GM21737 (cell line): ENCODE data around the gene AQP7.
"Not testable (repeated sequence)": the region's sequence is repeated elsewhere in the genome, so short reads cannot be mapped to it uniquely, and the experiment has no call there.

Experiments
- ATAC-seq: cut with Tn5 transposase; IDR thresholded peaks from one replicate; pipeline ENCODE4 v1.9.1; 2021; ENCODE audit warnings: mild to moderate bottlenecking, moderate library complexity; ENCODE audit not compliant: unreplicated experiment

AQP7 gene

GRCh38 chr9:33402371-33402770, at the start of gene AQP7:
Gene AQP7, minus strand, starts transcription at chr9:33402568. Its CDS starts 1,306 bp downstream, at chr9:33401262.
- ATAC-seq, result not testable (repeated sequence)

- no peak for ATAC-seq
Measured at GRCh38 chr9:33450621-33451146, 48.3 kb upstream of the AQP7 start.

DNA sequence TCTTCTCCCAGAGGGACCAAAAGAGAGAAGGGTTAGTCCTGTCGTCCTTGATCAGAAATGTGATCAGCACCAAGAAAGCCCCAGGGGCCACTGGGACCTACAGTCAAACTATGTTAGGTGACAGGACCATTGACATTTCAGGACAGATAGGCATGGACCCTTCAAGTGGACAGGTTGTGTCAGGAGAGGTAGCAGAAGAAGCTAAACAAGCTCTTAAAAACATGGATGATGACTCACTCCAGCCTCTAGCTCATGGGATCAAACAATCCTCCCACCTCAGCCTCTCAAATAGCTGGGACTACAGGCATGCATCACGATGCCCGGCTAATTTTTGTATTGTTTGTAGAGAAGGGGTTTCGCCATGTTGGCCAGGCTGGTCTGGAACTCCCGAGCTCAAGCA, 47.3 kb upstream of the AQP7 start:
- ATAC-seq, result no peak

DNA sequence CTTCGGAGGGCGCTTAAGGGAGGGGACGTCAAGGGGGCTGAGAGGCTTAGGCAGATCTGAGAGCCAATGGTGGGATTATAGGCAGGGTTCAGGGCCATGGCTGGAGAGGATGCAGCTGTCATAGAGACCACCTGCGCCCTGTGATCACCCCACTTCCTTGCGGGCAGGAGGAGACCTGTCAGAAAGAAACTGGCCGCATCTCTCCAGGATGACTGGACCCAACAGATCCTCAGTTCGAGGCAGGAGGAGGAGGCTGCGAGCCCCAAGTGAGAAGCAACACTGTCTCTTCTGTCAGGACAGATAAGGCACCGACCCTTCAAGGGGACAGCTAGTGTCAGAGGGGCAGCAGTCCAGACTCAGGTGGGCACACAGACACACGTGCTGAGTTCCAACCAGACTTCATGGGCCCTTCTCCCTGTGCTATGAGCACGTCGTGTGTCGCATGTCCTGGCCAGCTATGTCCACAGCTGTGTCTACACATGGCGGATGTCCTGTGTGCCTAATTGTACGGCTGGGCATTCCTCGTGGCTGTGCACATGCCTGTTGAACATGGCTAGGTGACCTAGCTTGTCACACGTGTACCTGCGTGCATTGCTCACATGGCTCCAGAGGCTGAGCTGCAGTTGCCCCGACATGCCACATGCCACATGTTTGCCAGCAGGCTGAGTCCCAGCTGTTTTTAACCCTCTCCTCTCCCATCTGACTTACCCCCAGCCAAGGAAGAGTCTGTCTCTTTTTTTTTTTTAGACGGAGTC, 45.6 kb upstream of the AQP7 start:
- ATAC-seq, result no peak

- no peak for ATAC-seq
Measured at GRCh38 chr9:33446946-33447798, 44.8 kb upstream of the AQP7 start, which contains the start of gene AQP3. Gene AQP3, minus strand, starts transcription at chr9:33447593. Its CDS starts 63 bp downstream, at chr9:33447530.

GRCh38 chr9:33446240-33446945, 44.0 kb upstream of the AQP7 start:
- peak; percentile 85 for ATAC-seq

DNA sequence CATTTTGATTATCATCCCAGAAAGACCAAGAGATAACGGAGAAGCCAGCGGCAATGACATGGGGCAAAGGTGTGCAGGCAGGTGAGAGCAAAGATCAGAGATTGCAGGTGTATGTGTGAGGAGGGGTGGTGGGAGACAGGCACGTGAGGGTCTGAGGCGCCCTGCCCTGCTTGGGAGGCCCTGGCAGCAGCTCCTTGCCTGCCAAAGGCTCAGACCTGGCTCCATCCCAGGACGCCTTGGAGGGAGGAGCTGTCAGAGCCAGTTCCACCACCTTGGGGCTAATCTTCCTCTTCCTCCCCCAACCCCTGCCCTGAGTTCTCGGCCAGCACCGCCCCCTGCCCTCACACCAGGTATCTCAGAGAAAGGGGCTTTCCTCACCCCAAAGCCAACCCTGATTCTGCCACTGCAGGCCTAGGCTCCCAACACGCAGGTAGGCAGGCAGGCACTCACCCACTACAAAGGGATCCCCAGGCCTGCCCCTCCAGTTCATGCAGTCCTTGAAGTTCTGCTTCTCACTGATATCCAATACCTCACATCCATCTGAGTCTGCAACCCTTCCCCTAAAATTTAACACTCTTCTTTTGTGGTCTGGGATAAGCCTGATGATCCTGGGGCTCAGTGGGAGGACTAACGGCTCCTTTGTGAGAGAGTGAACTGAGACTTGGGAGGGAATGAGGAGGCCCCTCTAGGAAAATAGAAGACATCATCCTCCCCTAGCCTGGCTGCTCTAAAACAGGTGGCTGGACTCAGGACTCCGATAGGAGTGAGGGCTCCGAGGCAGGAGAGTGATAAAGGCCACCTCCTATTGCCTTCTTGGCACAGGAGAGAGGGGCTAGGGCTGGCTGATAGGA, 43.2 kb upstream of the AQP7 start:
- peak; percentile 2 for ATAC-seq

DNA sequence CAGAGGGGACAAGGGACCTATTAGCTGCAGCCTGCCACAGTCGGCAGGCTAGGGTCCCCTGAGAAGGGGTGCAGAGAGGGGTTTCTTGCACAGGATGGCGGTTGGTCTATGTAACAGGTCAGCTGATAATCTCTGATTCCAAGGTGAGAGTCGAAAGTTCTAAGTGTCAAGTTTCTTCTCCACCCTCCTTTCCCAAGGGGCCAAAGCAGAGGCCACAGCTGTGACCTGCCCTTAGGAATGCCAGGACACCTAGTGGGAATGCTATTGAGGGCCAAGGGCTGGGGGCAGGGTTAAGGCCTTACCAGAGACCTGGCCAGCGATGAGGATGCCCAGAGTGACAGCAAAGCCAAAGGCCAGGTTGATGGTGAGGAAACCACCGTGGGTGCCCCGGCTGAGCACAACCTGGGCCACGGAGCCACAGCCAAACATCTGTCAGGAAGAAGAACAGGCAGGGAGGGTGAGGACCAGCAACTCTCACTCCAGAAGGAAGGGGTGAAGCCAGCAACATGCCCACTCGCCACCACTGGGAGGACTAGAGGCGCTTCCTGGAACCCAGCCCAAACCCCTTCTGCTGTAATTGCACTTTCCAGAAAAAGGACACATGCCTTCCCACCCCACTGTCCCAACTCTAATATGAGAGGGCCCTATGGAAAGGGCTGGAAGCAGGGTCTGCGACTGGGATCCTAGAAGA, 41.2 kb upstream of the AQP7 start:
- no peak for ATAC-seq

GRCh38 chr9:33443047-33443446, 40.7 kb upstream of the AQP7 start:
- ATAC-seq, result no peak

DNA sequence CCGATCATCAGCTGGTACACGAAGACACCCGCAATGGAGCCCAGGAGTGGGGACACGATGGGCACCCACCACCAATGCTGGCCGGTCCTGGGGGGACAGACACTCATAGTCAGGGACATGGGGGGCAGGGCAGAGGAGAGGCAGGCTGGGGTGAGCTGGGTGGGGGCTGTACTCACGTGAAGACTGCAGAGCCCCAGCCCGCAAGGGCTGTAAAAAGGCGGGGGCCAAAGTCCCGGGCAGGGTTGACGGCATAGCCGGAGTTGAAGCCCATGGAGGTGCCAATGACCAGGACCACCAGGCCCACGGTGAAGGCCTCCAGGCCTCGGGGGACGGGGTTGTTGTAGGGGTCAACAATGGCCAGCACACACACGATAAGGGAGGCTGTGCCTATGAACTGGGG, 39.8 kb upstream of the AQP7 start:
- ATAC-seq, result no peak

DNA sequence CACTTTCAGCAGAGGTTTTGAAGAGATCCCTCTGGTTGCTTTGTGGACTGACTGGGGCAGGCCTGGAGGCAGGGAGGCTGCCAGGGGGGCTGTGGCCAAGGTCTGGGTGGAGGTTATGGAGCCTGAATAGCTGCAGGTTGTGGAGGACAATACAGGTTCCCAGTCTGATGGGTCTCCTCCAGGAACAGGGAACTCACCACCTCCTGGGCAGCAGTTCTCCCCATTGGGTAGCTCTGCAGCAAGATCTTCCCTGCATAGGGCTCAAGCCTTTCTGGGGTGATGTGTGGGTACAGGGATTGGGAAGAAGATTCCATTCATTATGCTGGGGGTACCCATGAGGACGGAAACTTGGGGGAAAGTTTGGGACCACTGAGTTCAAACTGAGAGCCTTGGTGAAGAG, 38.2 kb upstream of the AQP7 start:
- no peak for ATAC-seq

DNA sequence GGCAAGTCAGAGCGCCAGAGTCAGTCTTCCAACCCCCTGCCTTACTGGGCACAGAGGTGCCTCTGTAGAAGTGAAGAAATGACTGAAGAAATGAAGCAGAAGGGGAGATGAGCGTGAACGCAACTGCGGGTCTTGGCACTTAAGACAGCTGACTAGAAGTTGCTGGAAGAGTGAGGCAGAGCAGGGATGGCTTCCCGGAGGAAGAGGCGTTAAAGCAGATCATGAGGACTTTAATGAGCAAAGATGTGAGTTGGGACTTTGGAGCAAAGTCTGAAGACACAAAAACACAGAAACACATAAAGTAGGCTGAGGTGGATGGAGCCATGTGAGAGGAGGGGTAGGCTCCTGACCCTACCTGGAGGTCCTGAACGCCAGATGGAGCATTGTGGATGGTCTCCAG, 37.8 kb upstream of the AQP7 start:
- no peak for ATAC-seq

DNA sequence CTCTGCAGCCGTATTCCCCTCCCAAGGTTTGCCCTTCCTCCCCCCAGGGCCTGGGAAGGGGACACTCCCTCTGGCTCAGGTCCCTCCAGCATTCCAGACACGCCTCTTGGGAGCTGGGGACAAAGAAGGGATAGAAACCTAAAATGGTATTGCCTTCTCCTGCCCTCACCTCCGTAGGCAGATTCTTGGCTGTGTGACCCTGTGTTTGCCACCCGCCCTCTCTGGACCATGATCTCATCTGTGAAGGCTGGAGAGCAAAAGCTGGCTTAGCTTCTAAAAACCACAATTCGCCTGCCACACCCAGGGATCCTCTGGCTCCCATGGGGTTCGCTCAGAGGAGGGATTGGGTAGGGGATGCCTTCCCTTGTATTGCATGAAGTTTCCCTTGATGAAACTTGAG, 37.4 kb upstream of the AQP7 start:
- no peak for ATAC-seq

DNA sequence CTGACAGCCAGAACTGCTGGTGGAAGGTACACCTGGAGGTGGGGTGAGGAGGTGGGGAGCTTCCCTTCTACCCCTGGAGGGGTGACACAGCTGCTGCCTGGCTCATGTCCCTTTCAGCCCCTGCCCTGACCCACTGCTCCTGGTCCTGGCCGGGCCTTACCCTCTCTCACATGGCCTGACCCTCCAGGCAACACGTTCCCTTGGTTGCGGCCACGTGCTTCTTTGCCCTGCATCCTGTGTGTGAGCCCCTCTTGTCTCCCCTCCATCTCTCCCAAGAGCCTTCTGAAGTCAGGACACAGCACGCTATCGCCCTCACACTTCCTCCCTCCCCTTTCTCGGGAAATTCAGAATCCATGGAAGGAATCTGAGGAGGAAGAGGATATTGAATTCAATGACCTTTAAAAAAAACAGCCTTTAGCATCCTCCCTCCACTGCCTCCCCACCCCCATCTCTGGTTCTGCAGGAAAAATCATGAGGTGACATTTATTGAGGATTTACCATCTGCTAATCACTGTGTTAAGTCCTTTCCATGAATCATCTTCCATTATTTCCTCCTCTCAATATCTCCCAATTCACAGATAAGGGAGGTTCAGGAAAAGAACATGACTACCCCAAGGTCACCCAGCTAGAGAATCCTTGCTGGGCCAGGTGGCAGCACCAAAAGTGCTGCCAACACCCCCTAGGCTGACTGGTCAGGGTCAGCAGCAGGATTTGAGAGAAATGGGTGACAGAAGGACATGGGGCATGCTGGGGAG, 36.7 kb upstream of the AQP7 start:
- no peak for ATAC-seq

DNA sequence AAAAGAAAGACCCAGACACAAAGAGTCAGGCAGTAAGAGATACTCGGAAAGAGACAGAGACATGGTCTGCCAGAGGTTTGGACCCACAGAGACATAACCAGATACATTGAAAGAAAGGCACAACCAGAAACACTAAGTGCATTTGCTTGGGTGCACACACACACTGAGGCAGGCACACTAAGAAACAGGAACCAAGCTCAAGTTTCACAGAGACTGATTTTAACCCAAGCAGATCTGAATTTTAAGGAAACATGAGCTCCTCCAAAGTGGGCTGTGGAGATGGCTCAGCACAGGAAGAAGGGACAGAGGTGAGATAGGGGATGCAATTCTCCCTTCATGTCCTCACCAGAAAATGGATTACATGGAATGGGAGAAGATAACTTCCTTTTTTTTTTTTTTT, 35.5 kb upstream of the AQP7 start:
- no peak for ATAC-seq

GRCh38 chr9:33437205-33437604, 34.8 kb upstream of the AQP7 start:
- no peak for ATAC-seq

- no peak for ATAC-seq
Measured at GRCh38 chr9:33436445-33436844, 34.1 kb upstream of the AQP7 start.

DNA sequence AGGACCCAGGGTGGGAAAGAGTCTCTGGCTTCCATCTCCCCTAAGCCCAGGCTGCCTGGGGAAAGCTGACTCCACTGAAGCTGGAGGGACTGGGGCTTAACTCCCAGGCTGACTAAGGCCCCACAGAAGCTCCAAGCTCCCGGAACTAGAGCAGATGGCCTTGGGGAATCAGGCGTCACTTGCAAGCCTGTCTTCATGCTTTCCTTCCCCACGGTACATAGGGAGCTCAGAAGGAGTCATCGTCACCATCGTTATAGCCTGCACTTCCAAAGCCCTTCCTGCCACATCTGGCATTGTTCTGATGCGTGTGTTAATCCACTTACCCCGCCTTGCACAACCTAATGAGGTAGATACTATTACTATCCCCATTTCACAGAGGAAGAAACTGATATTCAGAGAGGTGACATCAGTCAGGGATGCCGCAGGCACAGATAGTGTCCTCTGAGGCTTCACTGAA, 33.5 kb upstream of the AQP7 start:
- ATAC-seq, result no peak
